ENCODE measurements around the gene DEGS2. TPM values are rescaled to one million over a fixed set of nuclear protein-coding genes. Genes with fewer than 3 reads are reported as not detected.

DEGS2 gene
- total and polyA plus RNA-seq, 2 experiments from 2014 or later = 1.3 to 2.7 TPM

DNA sequence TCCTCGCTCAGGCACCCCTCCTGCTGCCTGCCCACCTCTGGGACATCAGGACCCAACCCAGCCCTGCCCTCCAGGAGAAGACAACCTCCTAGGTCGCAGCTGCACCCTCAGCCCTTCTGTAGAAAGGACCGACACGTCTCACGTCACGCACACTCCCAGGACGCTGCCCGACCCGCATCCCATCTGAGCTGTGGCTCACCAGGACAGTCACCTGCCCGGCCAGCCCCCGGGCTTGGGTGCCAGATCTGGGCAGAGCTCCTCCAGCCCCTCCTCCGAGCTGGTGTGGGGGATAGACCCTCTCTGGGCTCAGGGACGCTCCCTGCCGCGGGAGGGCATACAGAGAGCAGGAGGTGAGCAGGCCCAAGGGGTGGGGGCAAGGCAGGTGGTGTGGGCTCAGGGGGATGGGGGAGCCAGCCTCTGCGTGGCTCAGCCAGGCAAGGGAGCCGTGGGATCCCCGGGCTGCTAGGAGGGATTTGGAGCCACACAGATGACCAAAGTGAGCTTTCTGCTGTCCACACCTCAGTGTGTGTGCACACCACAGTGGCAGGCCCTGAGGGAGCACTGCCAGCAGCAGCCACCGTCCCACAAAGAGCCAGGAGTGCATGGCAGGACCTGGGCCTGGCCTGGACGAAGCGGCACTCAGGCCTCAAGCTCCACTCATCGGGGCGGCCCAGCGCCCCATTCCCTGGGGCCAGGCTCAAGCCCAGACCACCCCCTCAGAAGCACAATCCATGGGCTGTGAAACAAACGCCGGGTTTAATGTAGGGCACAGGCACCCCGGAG, 13.6 kb downstream of the DEGS2 start:
- TF ChIP-seq, protein P1, sequence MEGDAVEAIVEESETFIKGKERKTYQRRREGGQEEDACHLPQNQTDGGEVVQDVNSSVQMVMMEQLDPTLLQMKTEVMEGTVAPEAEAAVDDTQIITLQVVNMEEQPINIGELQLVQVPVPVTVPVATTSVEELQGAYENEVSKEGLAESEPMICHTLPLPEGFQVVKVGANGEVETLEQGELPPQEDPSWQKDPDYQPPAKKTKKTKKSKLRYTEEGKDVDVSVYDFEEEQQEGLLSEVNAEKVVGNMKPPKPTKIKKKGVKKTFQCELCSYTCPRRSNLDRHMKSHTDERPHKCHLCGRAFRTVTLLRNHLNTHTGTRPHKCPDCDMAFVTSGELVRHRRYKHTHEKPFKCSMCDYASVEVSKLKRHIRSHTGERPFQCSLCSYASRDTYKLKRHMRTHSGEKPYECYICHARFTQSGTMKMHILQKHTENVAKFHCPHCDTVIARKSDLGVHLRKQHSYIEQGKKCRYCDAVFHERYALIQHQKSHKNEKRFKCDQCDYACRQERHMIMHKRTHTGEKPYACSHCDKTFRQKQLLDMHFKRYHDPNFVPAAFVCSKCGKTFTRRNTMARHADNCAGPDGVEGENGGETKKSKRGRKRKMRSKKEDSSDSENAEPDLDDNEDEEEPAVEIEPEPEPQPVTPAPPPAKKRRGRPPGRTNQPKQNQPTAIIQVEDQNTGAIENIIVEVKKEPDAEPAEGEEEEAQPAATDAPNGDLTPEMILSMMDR (IDR thresholded peaks at IDR 0.05; ENCODE audit: low read depth, low read length) = no peak
- H3K27me3 ChIP-seq = no peaks in the 10 kb centered on the region
- peaks cover 2% of the 10 kb centered on the region for H3K4me1 ChIP-seq (ENCODE audit: low read depth)
- H3K4me3 ChIP-seq = no peak overlapping the region
- no peak for DNase-seq (ENCODE audit: low read depth in 1 of 2, low spot score in 1 of 2)
- no peaks in the 10 kb centered on the region for H3K9me3 ChIP-seq (ENCODE audit: low read depth)
- no peak overlapping the region for H3K27ac ChIP-seq
- no peaks in the 10 kb centered on the region for H3K36me3 ChIP-seq

DNA sequence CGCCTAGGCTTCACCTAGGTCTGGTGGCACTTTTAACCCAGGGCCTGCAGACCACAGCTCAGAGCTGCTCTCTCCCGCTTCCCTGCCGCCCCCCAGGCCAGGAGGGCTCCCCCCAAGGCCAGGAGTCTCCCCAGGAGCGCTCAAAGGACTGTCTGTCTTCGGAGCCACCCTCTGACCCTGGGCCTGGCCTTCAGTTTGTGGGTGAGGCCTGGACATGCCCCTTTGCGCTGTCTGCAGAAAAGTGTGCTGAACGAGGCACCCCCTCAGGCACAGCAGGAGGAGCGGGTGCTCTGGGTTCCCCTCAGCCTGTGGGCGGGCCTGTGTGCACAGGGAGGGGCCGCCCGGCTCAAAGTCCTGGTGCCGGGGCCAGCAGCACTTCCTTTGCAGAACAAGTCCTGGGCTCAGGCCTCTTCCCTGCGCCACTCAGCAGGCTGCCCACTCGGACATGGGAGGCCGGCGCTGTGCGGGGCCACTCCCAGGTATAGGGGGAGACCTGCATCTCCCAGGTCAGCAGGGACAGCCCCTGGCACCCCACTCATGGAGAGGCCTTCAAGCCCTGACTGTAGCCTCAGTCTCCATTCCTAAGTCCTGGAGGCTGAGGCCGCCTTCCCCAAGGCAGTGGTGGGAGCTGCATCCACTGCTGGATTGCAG, 14.3 kb downstream of the DEGS2 start:
- TF ChIP-seq, protein P1 (IDR thresholded peaks at IDR 0.05; ENCODE audit: low read depth, low read length) = no peak

DNA sequence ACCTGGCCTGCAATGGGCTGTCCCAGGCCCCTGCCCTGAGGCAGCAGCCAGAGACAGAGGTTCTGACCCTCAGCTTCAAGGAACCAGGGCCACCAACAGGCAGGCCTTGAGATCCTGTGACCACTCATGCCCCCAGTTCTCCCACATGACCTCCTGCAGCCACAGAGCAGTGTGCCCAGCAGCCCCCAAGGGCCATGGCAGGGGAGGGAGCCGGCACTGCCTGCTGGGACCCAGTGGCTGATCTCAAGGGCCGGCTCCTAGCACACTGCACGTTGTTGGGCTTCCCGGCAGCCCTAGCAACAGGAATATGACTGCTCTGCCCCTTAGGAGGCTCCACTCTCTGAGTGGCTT, 14.8 kb downstream of the DEGS2 start:
- no peaks in the 10 kb centered on the region for H3K27me3 ChIP-seq
- no peaks in the 10 kb centered on the region for H3K9me3 ChIP-seq (ENCODE audit: low read depth)
- DNase-seq (ENCODE audit: low read depth in 1 of 2, low spot score in 1 of 2) = no peak
- TF ChIP-seq, protein P1 (IDR thresholded peaks at IDR 0.05; ENCODE audit: low read depth, low read length) = no peak
- H3K36me3 ChIP-seq = no peaks in the 10 kb centered on the region
- H3K27ac ChIP-seq = no peak overlapping the region
- H3K4me1 ChIP-seq (ENCODE audit: low read depth) = peaks cover 11% of the 10 kb centered on the region
- no peak overlapping the region for H3K4me3 ChIP-seq

More for the DNA sequence above, 14.3 kb downstream of the DEGS2 start:
- Histone ChIP-seq H3K4me3 (no peak overlapping the region), H3K36me3 (no peaks in the 10 kb centered on the region), H3K27ac (no peak overlapping the region), H3K4me1 (ENCODE audit: low read depth) (peaks cover 10% of the 10 kb centered on the region), H3K9me3 (ENCODE audit: low read depth) (no peaks in the 10 kb centered on the region), H3K27me3 (no peaks in the 10 kb centered on the region)
- no peak for DNase-seq (ENCODE audit: low read depth in 1 of 2, low spot score in 1 of 2)

DNA sequence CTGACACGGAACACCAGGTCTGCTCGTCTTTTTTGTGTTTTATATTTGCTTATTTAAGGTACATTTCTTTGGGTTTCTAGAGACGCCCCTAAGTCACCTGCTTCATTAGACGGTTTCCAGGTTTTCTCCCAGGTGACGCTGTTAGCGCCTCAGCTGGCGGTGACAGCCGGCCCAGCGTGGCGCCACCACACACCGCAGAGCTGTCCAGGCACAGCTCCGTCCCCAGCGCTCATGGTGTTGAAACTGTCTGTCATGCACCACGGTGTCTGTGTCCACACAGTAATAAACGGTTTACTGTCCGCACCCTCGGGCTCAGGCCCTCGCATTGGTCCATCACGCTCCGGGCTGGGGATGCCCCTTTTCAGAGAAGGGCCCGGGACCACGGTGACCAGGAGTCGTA, 15.5 kb downstream of the DEGS2 start:
- H3K4me1 ChIP-seq (ENCODE audit: low read depth) = peaks cover 11% of the 10 kb centered on the region
- TF ChIP-seq, protein P1 (IDR thresholded peaks at IDR 0.05; ENCODE audit: low read depth, low read length) = no peak
- no peak overlapping the region for H3K27ac ChIP-seq
- DNase-seq (ENCODE audit: low read depth in 1 of 2, low spot score in 1 of 2) = no peak
- H3K27me3 ChIP-seq = no peaks in the 10 kb centered on the region
- no peak overlapping the region for H3K4me3 ChIP-seq
- H3K36me3 ChIP-seq = no peaks in the 10 kb centered on the region
- no peaks in the 10 kb centered on the region for H3K9me3 ChIP-seq (ENCODE audit: low read depth)

DNA sequence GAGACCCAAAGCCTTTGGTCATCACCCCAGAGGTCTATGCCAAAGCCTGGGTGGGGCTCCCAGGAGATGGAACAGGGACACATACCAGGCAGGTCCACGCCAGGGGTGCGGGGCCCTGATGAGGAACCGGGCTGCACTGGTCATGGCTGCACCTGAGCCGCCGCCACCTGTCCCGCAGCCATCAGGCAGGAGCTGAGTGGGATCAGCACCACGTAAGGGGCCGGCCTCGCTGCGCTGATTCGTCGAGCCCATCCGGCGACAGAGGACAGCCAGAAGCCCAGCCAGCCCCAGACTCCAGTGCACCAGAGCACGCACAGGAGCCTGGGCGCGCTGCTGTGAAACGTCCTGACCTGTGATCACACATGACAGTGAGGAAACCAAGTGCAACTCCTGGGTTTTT, 15.9 kb downstream of the DEGS2 start:
- TF ChIP-seq, protein P1 (IDR thresholded peaks at IDR 0.05; ENCODE audit: low read depth, low read length) = no peak
- Histone ChIP-seq H3K27me3 (no peaks in the 10 kb centered on the region), H3K9me3 (ENCODE audit: low read depth) (no peaks in the 10 kb centered on the region), H3K4me3 (no peak overlapping the region), H3K27ac (no peak overlapping the region), H3K4me1 (ENCODE audit: low read depth) (peaks cover 11% of the 10 kb centered on the region), H3K36me3 (no peaks in the 10 kb centered on the region)
- DNase-seq (ENCODE audit: low read depth in 1 of 2, low spot score in 1 of 2) = no peak

Measured in cardiac muscle cell (in vitro differentiated cells and primary cell).